ENCODE results near the gene CLEC16A. TPM values are rescaled to one million over a fixed set of nuclear protein-coding genes. Genes with fewer than 3 reads are reported as not detected.

The CLEC16A gene
- total RNA-seq, 2 experiments from 2014 or later, result 18.4 to 20.1 TPM

- Mint-ChIP-seq H3K27ac (peak overlapping the region; percentile 96), H3K9me3 (no peaks in the 10 kb centered on the region), H3K4me1 (ENCODE audit: low read depth) (peaks cover 61% of the 10 kb centered on the region), H3K36me3 (ENCODE audit: low read depth) (peaks cover 18% of the 10 kb centered on the region), H3K27me3 (ENCODE audit: low read depth) (no peaks in the 10 kb centered on the region), H3K4me3 (no peak overlapping the region)
- intact Hi-C loops (cut with micrococcal nuclease), result no loop called here
- DNase-seq, result peak; percentile 58
- CTCF ChIA-PET, result interaction anchor here (0.7 to 1.0 kb wide), 2 partner anchors 17 to 174 kb away, joined by 3 read pairs; no protein-coding TSS in a partner anchor
Measured at GRCh38 chr16:11080327-11080967, 136.1 kb downstream of the CLEC16A start.

- H3K27ac Mint-ChIP-seq, result peak overlapping the region; percentile 96
- no peak for DNase-seq
- H3K4me1 Mint-ChIP-seq (ENCODE audit: low read depth), result peaks cover 56% of the 10 kb centered on the region
- CTCF ChIA-PET, result interaction anchor here (0.7 kb wide), 1 partner anchor 16 kb away, joined by 3 read pairs; no protein-coding TSS in a partner anchor
- intact Hi-C loops (cut with micrococcal nuclease), result no loop called here
- no peak overlapping the region for H3K4me3 Mint-ChIP-seq
- H3K9me3 Mint-ChIP-seq, result no peaks in the 10 kb centered on the region
- H3K27me3 Mint-ChIP-seq (ENCODE audit: low read depth), result no peaks in the 10 kb centered on the region
- H3K36me3 Mint-ChIP-seq (ENCODE audit: low read depth), result peaks cover 18% of the 10 kb centered on the region
Measured at GRCh38 chr16:11080999-11081630, 136.8 kb downstream of the CLEC16A start.

- DNase-seq, result no peak
- no peaks in the 10 kb centered on the region for H3K9me3 Mint-ChIP-seq
- no peak overlapping the region for H3K27ac Mint-ChIP-seq
- H3K4me1 Mint-ChIP-seq (ENCODE audit: low read depth), result peaks cover 45% of the 10 kb centered on the region
- intact Hi-C loops (cut with micrococcal nuclease), result no loop called here
- H3K36me3 Mint-ChIP-seq (ENCODE audit: low read depth), result peaks cover 18% of the 10 kb centered on the region
- CTCF ChIA-PET, result interaction anchor here (1.8 kb wide), 1 partner anchor 98 kb away, joined by 5 read pairs; no protein-coding TSS in a partner anchor
- H3K4me3 Mint-ChIP-seq, result no peak overlapping the region
- no peaks in the 10 kb centered on the region for H3K27me3 Mint-ChIP-seq (ENCODE audit: low read depth)
Measured at GRCh38 chr16:11082108-11082859, 137.9 kb downstream of the CLEC16A start.

- CTCF ChIA-PET, result interaction anchor here (1.0 to 1.8 kb wide), 2 partner anchors 12 to 99 kb away, joined by 5 to 8 read pairs; no protein-coding TSS in a partner anchor
- H3K27me3 Mint-ChIP-seq (ENCODE audit: low read depth), result no peaks in the 10 kb centered on the region
- H3K4me1 Mint-ChIP-seq (ENCODE audit: low read depth), result peaks cover 43% of the 10 kb centered on the region
- H3K9me3 Mint-ChIP-seq, result no peaks in the 10 kb centered on the region
- peaks cover 14% of the 10 kb centered on the region for H3K36me3 Mint-ChIP-seq (ENCODE audit: low read depth)
- H3K27ac Mint-ChIP-seq, result no peak overlapping the region
- no peak overlapping the region for H3K4me3 Mint-ChIP-seq
- intact Hi-C loops (cut with micrococcal nuclease), result no loop called here
- DNase-seq, result no peak
Measured at GRCh38 chr16:11082860-11083388, 138.6 kb downstream of the CLEC16A start.

GRCh38 chr16:11084484-11084875 lies 140.1 kb downstream of the CLEC16A start:
- H3K4me1 Mint-ChIP-seq (ENCODE audit: low read depth), result peaks cover 43% of the 10 kb centered on the region

GRCh38 chr16:11084876-11085485 lies 140.6 kb downstream of the CLEC16A start:
- no peak for DNase-seq
- H3K36me3 Mint-ChIP-seq (ENCODE audit: low read depth), result peaks cover 16% of the 10 kb centered on the region
- peaks cover 42% of the 10 kb centered on the region for H3K4me1 Mint-ChIP-seq (ENCODE audit: low read depth)
- intact Hi-C loops (cut with micrococcal nuclease), result no loop called here
- H3K27me3 Mint-ChIP-seq (ENCODE audit: low read depth), result no peaks in the 10 kb centered on the region
- H3K9me3 Mint-ChIP-seq, result no peaks in the 10 kb centered on the region
- H3K27ac Mint-ChIP-seq, result no peak overlapping the region
- H3K4me3 Mint-ChIP-seq, result no peak overlapping the region
- CTCF ChIA-PET, result no interaction called here

More at GRCh38 chr16:11084484-11084875, 140.1 kb downstream of the CLEC16A start:
- CTCF ChIA-PET, result no interaction called here
- Mint-ChIP-seq H3K36me3 (ENCODE audit: low read depth) (peaks cover 14% of the 10 kb centered on the region), H3K4me3 (no peak overlapping the region), H3K27ac (no peak overlapping the region), H3K27me3 (ENCODE audit: low read depth) (no peaks in the 10 kb centered on the region), H3K9me3 (no peaks in the 10 kb centered on the region)
- intact Hi-C loops (cut with micrococcal nuclease), result no loop called here
- no peak for DNase-seq

GRCh38 chr16:11085916-11086315 lies 141.6 kb downstream of the CLEC16A start:
- DNase-seq, result no peak
- intact Hi-C loops (cut with micrococcal nuclease), result no loop called here
- H3K36me3 Mint-ChIP-seq (ENCODE audit: low read depth), result peaks cover 11% of the 10 kb centered on the region
- H3K4me1 Mint-ChIP-seq (ENCODE audit: low read depth), result peaks cover 36% of the 10 kb centered on the region
- CTCF ChIA-PET, result no interaction called here
- no peaks in the 10 kb centered on the region for H3K9me3 Mint-ChIP-seq
- H3K27ac Mint-ChIP-seq, result no peak overlapping the region
- no peak overlapping the region for H3K4me3 Mint-ChIP-seq
- no peaks in the 10 kb centered on the region for H3K27me3 Mint-ChIP-seq (ENCODE audit: low read depth)

- no peak for DNase-seq
- Mint-ChIP-seq H3K27me3 (ENCODE audit: low read depth) (no peaks in the 10 kb centered on the region), H3K9me3 (no peaks in the 10 kb centered on the region), H3K4me1 (ENCODE audit: low read depth) (peaks cover 49% of the 10 kb centered on the region), H3K27ac (peak overlapping the region; percentile 53), H3K36me3 (ENCODE audit: low read depth) (peaks cover 5% of the 10 kb centered on the region), H3K4me3 (no peak overlapping the region)
- CTCF ChIA-PET, result interaction anchor here (0.5 to 1.7 kb wide), 5 partner anchors 14 to 148 kb away, joined by 3 to 4 read pairs (median 3); no protein-coding TSS in a partner anchor
- intact Hi-C loops (cut with micrococcal nuclease), result no loop called here
Measured at GRCh38 chr16:11087691-11088073, 143.3 kb downstream of the CLEC16A start.

GRCh38 chr16:11088074-11088730 lies 143.8 kb downstream of the CLEC16A start:
- Mint-ChIP-seq H3K36me3 (ENCODE audit: low read depth) (peaks cover 7% of the 10 kb centered on the region), H3K4me1 (ENCODE audit: low read depth) (peaks cover 54% of the 10 kb centered on the region)

GRCh38 chr16:11088831-11089230 lies 144.5 kb downstream of the CLEC16A start:
- H3K9me3 Mint-ChIP-seq, result no peaks in the 10 kb centered on the region

More at GRCh38 chr16:11088074-11088730, 143.8 kb downstream of the CLEC16A start:
- intact Hi-C loops (cut with micrococcal nuclease), result no loop called here
- no peaks in the 10 kb centered on the region for H3K9me3 Mint-ChIP-seq
- no peaks in the 10 kb centered on the region for H3K27me3 Mint-ChIP-seq (ENCODE audit: low read depth)
- peak overlapping the region; percentile 53 for H3K27ac Mint-ChIP-seq
- H3K4me3 Mint-ChIP-seq, result no peak overlapping the region
- CTCF ChIA-PET, result interaction anchor here (0.8 to 1.7 kb wide), 2 partner anchors 17 to 105 kb away, joined by 3 to 4 read pairs; no protein-coding TSS in a partner anchor
- DNase-seq, result peak; percentile 36

GRCh38 chr16:11089504-11090124 lies 145.2 kb downstream of the CLEC16A start:
- CTCF ChIA-PET, result interaction anchor here (0.7 to 1.7 kb wide), 3 partner anchors 23 to 106 kb away, joined by 3 to 4 read pairs (median 4); no protein-coding TSS in a partner anchor

More at GRCh38 chr16:11088831-11089230, 144.5 kb downstream of the CLEC16A start:
- H3K27ac Mint-ChIP-seq, result peak overlapping the region; percentile 61
- no peak for DNase-seq
- H3K4me1 Mint-ChIP-seq (ENCODE audit: low read depth), result peaks cover 56% of the 10 kb centered on the region
- no peak overlapping the region for H3K4me3 Mint-ChIP-seq
- intact Hi-C loops (cut with micrococcal nuclease), result no loop called here
- H3K36me3 Mint-ChIP-seq (ENCODE audit: low read depth), result peaks cover 7% of the 10 kb centered on the region
- CTCF ChIA-PET, result interaction anchor here (1.1 to 1.7 kb wide), 2 partner anchors 22 to 105 kb away, joined by 4 read pairs; no protein-coding TSS in a partner anchor
- H3K27me3 Mint-ChIP-seq (ENCODE audit: low read depth), result no peaks in the 10 kb centered on the region

More at GRCh38 chr16:11089504-11090124, 145.2 kb downstream of the CLEC16A start:
- intact Hi-C loops (cut with micrococcal nuclease), result loop anchor here (10.0 kb wide), 2 partner anchors 345 to 495 kb away; partner anchors contain the start of genes LITAF and NUBP1
- H3K9me3 Mint-ChIP-seq, result no peaks in the 10 kb centered on the region
- peaks cover 64% of the 10 kb centered on the region for H3K4me1 Mint-ChIP-seq (ENCODE audit: low read depth)
- no peaks in the 10 kb centered on the region for H3K27me3 Mint-ChIP-seq (ENCODE audit: low read depth)
- H3K36me3 Mint-ChIP-seq (ENCODE audit: low read depth), result peaks cover 7% of the 10 kb centered on the region
- DNase-seq, result no peak
- H3K27ac Mint-ChIP-seq, result no peak overlapping the region
- no peak overlapping the region for H3K4me3 Mint-ChIP-seq
